ENCODE data around the gene TSPAN15.

DNA sequence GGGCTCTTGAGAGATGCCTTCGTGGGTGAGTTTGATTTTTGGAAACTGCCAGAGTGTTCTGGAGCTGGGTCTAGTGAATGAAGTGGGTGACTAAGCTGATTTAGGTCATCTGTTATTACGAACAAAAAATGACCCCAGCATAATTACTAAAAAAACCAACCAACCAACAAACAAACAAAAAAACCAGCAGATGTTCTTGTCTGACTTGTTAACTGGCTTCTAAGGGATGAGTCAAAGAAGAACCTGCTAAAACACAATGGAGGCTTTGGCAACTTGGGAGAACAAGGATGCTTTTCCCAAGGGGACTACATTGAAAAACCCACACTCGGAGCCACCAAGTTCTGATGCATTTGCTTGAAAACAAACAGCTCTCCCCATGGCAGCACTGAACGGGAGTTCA is 46.0 kb upstream of the TSPAN15 start:
- TF ChIP-seq POLR2A (IDR thresholded peaks at IDR 0.05) (no peak), CTCF (IDR thresholded peaks at IDR 0.05) (no peak)

Measured in right lobe of liver (tissue), 4 donors.